Activated CD4-positive, alpha-beta memory T cell treated with anti-CD3 and anti-CD28 coated beads, Interleukin-2, amount 10 ng/mL, durations not matched to agents 7 days and 5 days (primary cell): Measurements from ENCODE around the gene KCP. TPM values are rescaled to one million over a fixed set of nuclear protein-coding genes. Genes with fewer than 3 reads are reported as not detected.

Source experiments
- total RNA-seq, 2 experiments: library from RNA; stranded (reverse); gene quantifications; one replicate each; pipeline ENCODE4 v1.2.3, GENCODE V29; 2021

The KCP gene
- total RNA-seq, 2 experiments from 2014 or later = 0.20 to 0.33 TPM

Other genes starting within 250 kb of the KCP start
- under 1 TPM; 0.25 to 0.35 TPM for gene GARIN1A, start 238.4 kb downstream of the KCP start, total RNA-seq
- 10 to 100 TPM; 34.3 to 36.3 TPM for gene CALU, start 171.3 kb downstream of the KCP start, total RNA-seq
- gene OPN1SW, start 134.9 kb downstream of the KCP start, total RNA-seq = not detected
- 1 to 10 TPM; 4.8 to 5.3 TPM for gene CCDC136, start 118.7 kb downstream of the KCP start, total RNA-seq
- gene FLNC, start 80.3 kb downstream of the KCP start, total RNA-seq = not detected
- 100 to 1,000 TPM; 124 to 140 TPM for gene ATP6V1F, start 47.9 kb downstream of the KCP start, total RNA-seq
- 10 to 100 TPM; 25.5 to 28.6 TPM for gene IRF5, start 27.2 kb upstream of the KCP start, total RNA-seq
- gene TNPO3, start 144.4 kb upstream of the KCP start, total RNA-seq = 10 to 100 TPM; 42.7 to 44.4 TPM
- under 1 TPM; 0.48 to 0.86 TPM for gene TSPAN33, start 234.0 kb upstream of the KCP start, total RNA-seq